GM18505 (cell line): ENCODE data around the gene HS6ST3.

ENCODE experiments used
- ATAC-seq: cut with Tn5 transposase; IDR thresholded peaks from one replicate; pipeline ENCODE4 v1.9.1; 2021; ENCODE audit not compliant: unreplicated experiment
- POLR2A ChIP-seq: IDR thresholded peaks from 4 replicates; pipeline ENCODE4 v1.6.1; 2011; ENCODE audit warnings: borderline replicate concordance; ENCODE audit not compliant: insufficient read depth, insufficient read length; ENCODE audit errors: extremely low read depth

HS6ST3 gene

DNA sequence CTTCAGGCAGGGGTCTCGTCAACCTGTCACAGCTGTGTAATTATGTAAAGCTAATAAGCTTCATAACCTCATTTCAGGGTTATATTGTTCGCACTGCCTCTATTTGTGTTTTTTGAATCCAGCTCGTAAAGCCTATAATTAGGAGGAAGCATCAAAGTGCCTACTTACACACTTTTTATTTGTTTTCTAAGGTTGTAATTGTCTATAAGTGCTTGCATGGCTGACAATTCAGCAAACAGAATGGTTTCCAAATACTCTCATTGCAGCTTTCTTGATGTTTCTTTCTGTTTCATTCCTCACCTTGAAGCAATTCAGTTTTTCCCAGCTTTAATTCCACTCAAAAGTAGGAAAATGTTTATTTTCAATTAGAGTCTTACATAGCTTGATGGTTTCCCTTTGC lies 336.3 kb downstream of the HS6ST3 start:
- ATAC-seq, result no peak

GRCh38 chr13:96428911-96429310 lies 339.0 kb downstream of the HS6ST3 start:
- no peak for ATAC-seq
- TF ChIP-seq POLR2A, result no peak

More for the DNA sequence above, 336.3 kb downstream of the HS6ST3 start:
- no peak for TF ChIP-seq POLR2A

DNA sequence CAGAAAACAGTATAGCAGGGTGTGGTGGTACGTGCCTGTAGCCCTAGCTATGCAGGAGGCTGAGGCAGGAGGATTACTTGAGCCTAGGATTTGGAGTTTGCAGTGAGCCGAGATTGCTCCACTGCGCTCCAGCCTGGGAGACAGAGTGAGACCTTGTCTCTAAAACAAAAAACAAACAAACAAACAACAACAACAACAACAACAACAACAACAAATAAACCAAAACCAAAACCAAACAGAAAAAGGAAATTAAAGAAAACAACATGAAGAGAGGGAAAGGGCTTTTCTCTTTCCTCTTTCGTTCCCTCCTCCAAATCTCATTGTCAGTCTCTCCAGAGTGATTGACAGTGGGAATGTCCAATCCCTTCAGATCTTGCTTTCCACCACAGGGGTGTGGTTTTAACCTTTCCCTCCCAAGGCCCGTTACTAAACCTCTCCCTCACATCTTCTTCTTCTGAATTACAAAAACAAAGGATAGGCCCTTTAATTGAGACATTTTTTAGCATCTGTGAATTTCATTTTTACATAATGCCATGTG lies 341.2 kb downstream of the HS6ST3 start:
- no peak for ATAC-seq
- TF ChIP-seq POLR2A, result no peak

DNA sequence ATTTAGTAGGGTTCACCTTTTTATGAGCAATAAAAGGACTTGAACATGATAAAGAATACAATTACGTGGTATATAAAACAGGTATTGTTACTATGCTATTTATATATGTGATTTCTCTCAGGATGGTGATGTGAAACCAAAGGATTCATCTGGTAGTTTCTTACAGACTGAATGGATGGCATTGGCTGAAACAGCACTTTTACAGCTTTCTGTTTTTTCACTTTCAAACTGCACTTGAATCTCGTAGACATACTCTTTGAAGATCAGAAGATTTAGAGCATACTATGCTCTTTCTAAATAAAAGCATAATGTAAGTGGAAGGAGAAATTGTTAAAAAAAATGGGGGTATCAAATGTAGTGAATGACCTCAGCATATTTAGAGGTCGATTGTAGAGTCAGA lies 354.8 kb downstream of the HS6ST3 start:
- no peak for TF ChIP-seq POLR2A
- no peak for ATAC-seq

DNA sequence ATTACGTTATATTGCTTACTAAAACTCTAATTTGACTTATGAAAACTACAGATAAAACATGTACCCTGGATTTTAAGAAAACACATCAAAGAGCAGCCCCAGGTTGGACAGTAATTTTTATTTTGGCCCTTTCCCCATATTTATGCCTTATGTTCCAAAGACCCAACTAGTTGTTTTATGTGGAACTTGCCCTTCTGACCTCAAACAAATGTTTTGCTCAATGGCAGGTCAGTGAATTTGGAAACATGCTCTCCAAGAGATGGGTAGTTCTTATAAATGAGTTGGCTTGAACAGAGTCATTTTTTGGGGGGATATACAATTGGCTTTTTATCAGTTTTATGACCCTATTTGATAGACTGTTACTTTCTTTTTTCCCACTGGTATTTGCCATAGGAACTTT lies 360.0 kb downstream of the HS6ST3 start:
- TF ChIP-seq POLR2A, result no peak
- ATAC-seq, result no peak

DNA sequence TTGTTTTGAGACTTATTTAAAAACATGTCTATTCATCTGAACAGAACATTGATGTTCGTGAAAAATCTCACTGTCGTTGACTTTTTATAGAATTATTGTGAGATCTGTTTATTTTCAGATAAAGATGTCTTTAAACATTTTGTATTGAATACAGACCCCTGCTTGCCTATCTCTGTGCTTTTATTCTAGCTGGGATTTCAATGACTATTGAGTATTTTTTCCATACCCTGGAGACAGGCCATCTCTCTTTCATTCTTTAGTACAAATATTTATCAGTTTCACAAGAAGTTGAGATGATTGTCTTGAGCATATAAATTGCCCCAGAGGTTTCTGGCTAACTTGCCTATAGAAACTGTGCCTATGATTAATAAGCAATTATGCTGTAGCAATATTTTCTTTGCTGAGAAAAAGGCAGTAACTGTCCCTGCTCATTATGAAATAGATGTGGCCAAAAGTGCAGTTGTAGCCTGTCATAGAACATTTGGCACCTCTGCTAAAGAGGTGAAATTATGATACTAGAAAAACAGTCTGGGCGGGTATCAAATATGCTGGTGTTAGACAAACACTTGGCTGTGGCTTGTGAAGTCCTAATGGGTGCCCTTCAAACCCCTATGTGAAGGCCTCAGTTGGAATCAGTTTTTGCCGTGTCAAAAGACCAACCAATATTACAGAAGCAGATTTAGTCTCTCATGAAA lies 360.6 kb downstream of the HS6ST3 start:
- TF ChIP-seq POLR2A, result no peak
- ATAC-seq, result no peak

DNA sequence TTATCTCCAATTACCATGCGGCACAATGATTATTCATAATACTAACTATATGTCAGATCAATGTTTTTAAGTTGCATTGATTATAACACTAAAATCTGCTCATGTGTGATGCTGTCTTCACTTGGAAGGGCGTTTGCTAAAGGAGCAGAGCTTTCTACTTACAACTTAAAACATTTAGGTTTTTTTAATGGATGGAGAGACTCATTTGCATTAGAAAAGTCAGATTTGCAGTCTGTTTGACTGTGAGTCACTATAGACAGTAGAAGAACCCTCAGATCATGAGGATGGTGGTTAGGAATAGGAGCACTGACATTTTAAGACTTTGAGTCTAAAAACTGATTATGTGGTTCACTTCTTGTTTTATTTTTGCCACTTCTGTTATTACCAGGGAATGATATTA lies 364.6 kb downstream of the HS6ST3 start:
- no peak for ATAC-seq
- TF ChIP-seq POLR2A, result no peak

DNA sequence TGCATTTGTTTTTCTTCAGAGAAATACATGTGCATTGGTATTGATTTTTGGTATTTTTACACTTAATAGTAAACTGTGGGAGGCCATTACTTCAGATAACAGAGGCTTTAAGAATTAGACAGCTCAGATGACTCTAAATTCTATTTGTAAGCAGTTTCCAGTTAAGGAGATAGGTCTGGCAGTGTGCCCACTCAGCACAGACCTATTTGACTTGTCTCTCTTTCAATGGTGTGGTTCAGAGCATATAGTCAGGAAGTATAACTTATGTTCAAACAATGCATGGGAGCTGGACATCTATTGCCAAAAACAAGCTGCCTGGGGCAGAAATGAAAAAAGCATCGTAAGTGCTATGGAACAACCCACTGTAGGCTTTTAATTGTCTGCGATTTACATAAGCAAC lies 370.7 kb downstream of the HS6ST3 start:
- no peak for TF ChIP-seq POLR2A

DNA sequence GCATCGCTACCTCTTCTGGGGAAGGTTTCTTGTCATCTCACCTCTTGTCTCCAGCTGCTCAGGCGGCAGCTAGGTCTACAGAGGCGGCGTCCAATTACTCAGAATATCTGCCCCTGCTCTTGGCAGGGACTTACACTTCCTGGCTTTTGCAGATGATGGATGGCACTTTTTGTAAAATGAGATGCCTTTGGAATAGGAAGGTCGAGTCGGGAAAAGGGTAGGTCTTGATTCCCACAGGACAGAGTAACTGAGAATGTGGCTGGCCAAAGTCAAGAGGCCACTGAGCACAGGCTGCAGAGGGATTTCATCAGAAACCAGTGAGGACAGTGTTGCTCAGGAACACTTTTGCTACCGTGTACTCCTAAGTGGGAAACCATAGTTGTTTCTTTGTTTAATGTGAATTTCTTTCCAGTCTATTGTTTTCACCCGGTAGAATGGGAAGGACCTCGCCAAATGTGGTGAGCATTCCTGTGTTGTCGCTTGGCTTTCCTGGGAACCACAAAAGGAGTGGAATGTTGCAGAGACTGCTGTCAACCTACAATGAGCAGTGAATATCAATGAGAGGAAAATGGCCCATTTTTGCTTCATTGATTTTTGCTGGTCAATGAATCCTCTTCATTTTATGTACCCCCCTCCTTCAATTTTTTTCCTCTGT lies 383.7 kb downstream of the HS6ST3 start:
- ATAC-seq, result no peak
- TF ChIP-seq POLR2A, result no peak

More for the DNA sequence above, 370.7 kb downstream of the HS6ST3 start:
- no peak for ATAC-seq

GRCh38 chr13:96474181-96474557 lies 384.3 kb downstream of the HS6ST3 start:
- ATAC-seq, result no peak
- no peak for TF ChIP-seq POLR2A

- TF ChIP-seq POLR2A, result no peak
- no peak for ATAC-seq
Measured at GRCh38 chr13:96475103-96475502, 385.2 kb downstream of the HS6ST3 start.

GRCh38 chr13:96481482-96481881 lies 391.6 kb downstream of the HS6ST3 start:
- no peak for TF ChIP-seq POLR2A
- ATAC-seq, result no peak

DNA sequence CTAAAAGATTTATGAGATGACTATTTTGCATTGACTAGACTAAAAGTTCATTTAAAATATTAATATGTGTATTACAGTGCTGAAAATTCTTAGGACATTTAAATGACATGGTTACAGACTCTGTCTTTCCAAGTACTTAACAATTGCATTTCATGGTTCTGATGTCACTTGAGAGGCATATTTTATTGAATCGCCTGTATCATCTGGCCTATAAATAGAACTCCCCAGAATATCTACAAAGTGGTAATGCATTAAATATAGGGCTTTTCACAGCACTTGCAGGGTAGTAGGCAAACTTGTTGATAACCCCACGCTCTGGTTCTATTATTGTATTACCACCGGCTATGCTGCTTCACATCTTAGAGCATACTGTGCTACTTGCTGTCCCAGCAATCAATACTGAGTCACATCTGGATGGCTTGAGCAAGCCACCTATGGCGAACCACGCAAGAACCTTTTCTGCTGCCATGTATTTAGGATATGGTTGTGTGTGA lies 400.6 kb downstream of the HS6ST3 start:
- TF ChIP-seq POLR2A, result no peak
- no peak for ATAC-seq

DNA sequence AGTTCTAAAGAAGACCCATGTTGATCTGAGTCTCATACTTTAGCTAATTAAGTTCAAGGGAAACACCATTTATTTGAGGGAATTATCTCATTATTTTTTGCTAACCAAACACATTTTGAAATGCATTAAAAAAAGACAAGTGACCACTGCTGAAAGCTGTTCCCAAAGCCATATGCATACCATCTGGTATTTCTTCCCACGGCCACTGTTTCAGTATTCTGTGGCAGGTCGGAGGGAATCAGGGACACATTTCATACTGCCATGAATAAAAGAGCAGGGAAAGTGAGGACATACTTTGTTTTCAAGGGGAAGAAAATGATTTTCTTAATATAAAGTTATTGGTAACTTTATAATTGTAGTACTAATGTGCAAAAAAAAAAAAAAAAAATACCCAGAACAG lies 401.2 kb downstream of the HS6ST3 start:
- TF ChIP-seq POLR2A, result no peak
- ATAC-seq, result no peak
